Sigmoid colon (tissue), 7 donors: ENCODE data around the gene WFIKKN1. TPM values are rescaled to one million over a fixed set of nuclear protein-coding genes. Genes with fewer than 3 reads are reported as not detected.

ENCODE experiments used
- DNase-seq: peaks from one replicate; pipeline ENCODE4 v3.0.0-alpha.2; 2019
- H3K27ac ChIP-seq, 4 donors: fragments of 200-600 bp; sonication (generic); one replicate each; pipeline ENCODE4 v1.5.1; 2016 to 2019; ENCODE audit warnings: mild to moderate bottlenecking in 1 of 4
- H3K27me3 ChIP-seq, 3 donors: fragments of 200-600 bp; sonication (generic); one replicate each; pipeline ENCODE4 v1.5.1; 2019; ENCODE audit warnings: mild to moderate bottlenecking in 1 of 3
- H3K36me3 ChIP-seq, 4 donors: fragments of 200-600 bp; sonication (generic); one replicate each; pipeline ENCODE4 v1.5.1; 2016 to 2019
- H3K4me1 ChIP-seq, 4 donors: fragments of 200-600 bp; sonication (generic); one replicate each; pipeline ENCODE4 v1.5.1; 2017 to 2019
- H3K4me3 ChIP-seq, 4 donors: fragments of 200-600 bp; sonication (generic); one replicate each; pipeline ENCODE4 v1.5.1; 2017 to 2019; ENCODE audit warnings: mild to moderate bottlenecking in 2 of 4, moderate library complexity in 1 of 4
- H3K9me3 ChIP-seq, 4 donors: fragments of 200-600 bp in 3 of 4; sonication (generic) in 3 of 4; one replicate each; pipeline versions ENCODE4 v1.5.1 to v1.6.1; 2013 to 2019
- EP300 ChIP-seq, 4 donors: sonication (generic); formaldehyde crosslinking; IDR thresholded peaks; one replicate each; pipeline ENCODE4 v1.6.1; 2017; ENCODE audit warnings: antibody characterized with exemption in 4 of 4
- POLR2A ChIP-seq, 2 donors: fragments of 450-650 bp; IDR thresholded peaks; one replicate each; pipeline ENCODE4 v1.6.1; 2016; ENCODE audit warnings: antibody characterized with exemption in 2 of 2, mild to moderate bottlenecking in 2 of 2, moderate library complexity in 2 of 2
- POLR2AphosphoS5 ChIP-seq, 4 donors: sonication (generic); formaldehyde crosslinking; IDR thresholded peaks; one replicate each; pipeline ENCODE4 v1.6.1; 2017; ENCODE audit warnings: antibody characterized with exemption in 4 of 4
- WGBS, 2 donors: extraction: QIAGEN DNeasy Blood & Tissue Kit; methylation state at CpG; one replicate each; pipeline ENCODE4 v1.1.7; 2013; 5-methylcytosine and 5-hydroxymethylcytosine counted together
- intact Hi-C: fragments of 100-400 bp; cut with DNase I; formaldehyde crosslinking; loops from one replicate; pipeline ENCODE4 v1.15.1; 2023
- polyA plus RNA-seq, 3 donors: library from polyadenylated mRNA; stranded (reverse); fragments of 200-250 nt; gene quantifications; one replicate each; pipeline ENCODE4 v1.2.3, GENCODE V29; 2013
- total RNA-seq, 4 donors: library from RNA; depleted of rRNA; stranded (reverse); fragments of >200 nt; gene quantifications; one replicate each; pipeline ENCODE4 v1.1.0, GENCODE V29; 2016
- TF ChIP-seq, protein P1 (sequence below), 4 experiments: fragments of 450-650 bp in 3 of 4; fragments of 200-600 bp in 1 of 4; IDR thresholded peaks; one replicate each; pipeline ENCODE4 v1.5.1; 2016 to 2019; ENCODE audit warnings: antibody characterized with exemption in 4 of 4, mild to moderate bottlenecking in 3 of 4, moderate library complexity in 2 of 4
- donor health status: healthy with polysubstance abuse.
- donor health status: Bipolar disorder and iron deficiency.
- donor health status: healthy.

Gene WFIKKN1
- total and polyA plus RNA-seq, 7 donors, result 0.27 to 1.4 (median 0.49) TPM

DNA sequence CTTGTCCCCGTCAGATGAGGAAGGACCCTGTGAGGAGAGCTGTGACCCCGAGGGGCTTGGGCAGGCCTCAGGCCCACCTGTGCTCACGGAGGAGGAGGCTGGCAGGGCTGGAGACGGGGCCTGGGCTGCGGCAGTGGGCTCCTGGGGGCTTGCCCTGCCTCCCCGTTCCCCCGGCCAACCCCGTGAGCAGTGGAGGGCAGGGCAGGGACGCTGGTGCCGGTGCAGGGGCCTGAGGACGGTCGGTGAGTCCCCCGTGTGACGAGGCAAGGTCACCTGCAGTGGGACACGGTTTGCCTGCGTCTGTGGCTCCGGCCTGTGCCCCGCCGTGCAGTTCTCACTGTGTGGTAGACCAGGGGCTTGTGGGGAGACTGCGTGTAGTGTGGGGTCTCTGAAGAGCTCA, 28.8 kb downstream of the WFIKKN1 start:
- no peak for TF ChIP-seq EP300 (IDR thresholded peaks at IDR 0.05)
- TF ChIP-seq, protein P1, sequence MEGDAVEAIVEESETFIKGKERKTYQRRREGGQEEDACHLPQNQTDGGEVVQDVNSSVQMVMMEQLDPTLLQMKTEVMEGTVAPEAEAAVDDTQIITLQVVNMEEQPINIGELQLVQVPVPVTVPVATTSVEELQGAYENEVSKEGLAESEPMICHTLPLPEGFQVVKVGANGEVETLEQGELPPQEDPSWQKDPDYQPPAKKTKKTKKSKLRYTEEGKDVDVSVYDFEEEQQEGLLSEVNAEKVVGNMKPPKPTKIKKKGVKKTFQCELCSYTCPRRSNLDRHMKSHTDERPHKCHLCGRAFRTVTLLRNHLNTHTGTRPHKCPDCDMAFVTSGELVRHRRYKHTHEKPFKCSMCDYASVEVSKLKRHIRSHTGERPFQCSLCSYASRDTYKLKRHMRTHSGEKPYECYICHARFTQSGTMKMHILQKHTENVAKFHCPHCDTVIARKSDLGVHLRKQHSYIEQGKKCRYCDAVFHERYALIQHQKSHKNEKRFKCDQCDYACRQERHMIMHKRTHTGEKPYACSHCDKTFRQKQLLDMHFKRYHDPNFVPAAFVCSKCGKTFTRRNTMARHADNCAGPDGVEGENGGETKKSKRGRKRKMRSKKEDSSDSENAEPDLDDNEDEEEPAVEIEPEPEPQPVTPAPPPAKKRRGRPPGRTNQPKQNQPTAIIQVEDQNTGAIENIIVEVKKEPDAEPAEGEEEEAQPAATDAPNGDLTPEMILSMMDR (IDR thresholded peaks at IDR 0.05), result no peak
- no peak for TF ChIP-seq POLR2A (IDR thresholded peaks at IDR 0.05)
- no peak overlapping the region for H3K4me3 ChIP-seq
- peaks cover 0 to 35% (median 3%) of the 10 kb centered on the region in 4 donors for H3K36me3 ChIP-seq
- H3K9me3 ChIP-seq, result no peaks in the 10 kb centered on the region
- 87 to 92% methylated on average over 20 of the region's 20 CpGs for WGBS, 2 donors
- no peak for DNase-seq
- H3K27ac ChIP-seq, result peak overlapping the region in 1 of 4 donors; percentile 71
- no peaks in the 10 kb centered on the region for H3K27me3 ChIP-seq
- intact Hi-C loops, result loop anchor here (1.0 to 10.0 kb wide), 4 partner anchors 17 to 275 kb away; partner anchors contain the start of genes CAPN15 and PGAP6
- peaks cover 0 to 19% (median 14%) of the 10 kb centered on the region in 4 donors for H3K4me1 ChIP-seq

GRCh38 chr16:660132-660458, 29.3 kb downstream of the WFIKKN1 start:
- Histone ChIP-seq H3K27me3 (no peaks in the 10 kb centered on the region), H3K27ac (peak overlapping the region; percentile 71 to 87 (median 84)), H3K9me3 (no peaks in the 10 kb centered on the region), H3K36me3 (peaks cover 0 to 30% (median 3%) of the 10 kb centered on the region in 4 donors), H3K4me1 (peaks cover 0 to 19% (median 14%) of the 10 kb centered on the region in 4 donors), H3K4me3 (peak overlapping the region in 3 of 4 donors; percentile 24 to 39 (median 38))
- intact Hi-C loops, result loop anchor here (1.0 to 10.0 kb wide), 4 partner anchors 18 to 275 kb away; partner anchors contain the start of genes CAPN15 and PGAP6
- 61 to 64% methylated on average over 6 of the region's 6 CpGs for WGBS, 2 donors
- DNase-seq, result no peak
- TF ChIP-seq POLR2AphosphoS5 (IDR thresholded peaks at IDR 0.05) (no peak), EP300 (IDR thresholded peaks at IDR 0.05) (no peak)

GRCh38 chr16:660459-661183, 29.8 kb downstream of the WFIKKN1 start:
- intact Hi-C loops, result loop anchor here (1.0 to 10.0 kb wide), 4 partner anchors 18 to 276 kb away; partner anchors contain the start of genes CAPN15 and PGAP6
- peak; percentile 96 for DNase-seq
- Histone ChIP-seq H3K27me3 (no peaks in the 10 kb centered on the region), H3K9me3 (no peaks in the 10 kb centered on the region), H3K4me1 (peaks cover 0 to 19% (median 14%) of the 10 kb centered on the region in 4 donors), H3K4me3 (peak overlapping the region in 3 of 4 donors; percentile 24 to 39 (median 38)), H3K27ac (peak overlapping the region; percentile 75 to 87 (median 84)), H3K36me3 (peaks cover 0 to 25% (median 3%) of the 10 kb centered on the region in 4 donors)
- TF ChIP-seq POLR2AphosphoS5 (IDR thresholded peaks at IDR 0.05), result peak; percentile 38 to 73 (median 42)
- no peak for TF ChIP-seq POLR2A (IDR thresholded peaks at IDR 0.05)
- TF ChIP-seq, protein P1 (IDR thresholded peaks at IDR 0.05), result peak; percentile 47 to 74 (median 63)
- 8 to 20% methylated on average over 38 to 41 of the region's 43 CpGs for WGBS, 2 donors

DNA sequence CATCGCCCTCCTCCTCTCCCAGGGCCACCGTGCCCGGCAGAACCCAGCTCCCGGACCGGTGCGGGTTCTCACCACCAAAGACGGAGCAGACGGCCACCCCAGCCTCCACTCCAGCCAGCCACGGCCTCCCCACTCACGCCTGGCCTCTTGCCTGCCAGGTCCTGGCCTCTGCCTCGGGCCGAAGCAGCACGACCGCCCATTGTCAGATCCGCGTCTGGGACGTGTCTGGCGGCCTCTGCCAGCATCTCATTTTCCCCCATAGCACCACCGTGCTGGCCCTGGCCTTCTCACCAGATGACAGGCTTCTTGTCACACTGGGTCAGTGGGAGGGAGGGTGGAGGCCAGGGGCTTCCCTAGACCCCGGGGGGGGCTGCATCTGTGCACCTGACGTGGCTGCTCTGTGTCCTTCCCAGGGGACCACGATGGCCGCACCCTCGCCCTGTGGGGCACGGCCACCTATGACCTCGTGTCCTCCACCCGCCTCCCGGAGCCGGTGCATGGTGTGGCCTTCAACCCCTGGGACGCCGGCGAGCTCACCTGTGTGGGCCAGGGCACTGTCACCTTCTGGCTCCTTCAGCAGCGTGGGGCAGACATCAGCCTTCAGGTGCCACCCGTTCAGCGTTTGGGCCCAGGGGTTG, 30.5 kb downstream of the WFIKKN1 start:
- TF ChIP-seq, protein P1 (IDR thresholded peaks at IDR 0.05), result peak in 2 of 4 experiments; percentile 2 to 41
- TF ChIP-seq POLR2A (IDR thresholded peaks at IDR 0.05), result no peak
- intact Hi-C loops, result loop anchor here (2.0 to 10.0 kb wide), 3 partner anchors 73 to 277 kb away; partner anchors contain the start of genes CAPN15 and PGAP6
- 45 to 70% methylated on average over 35 of the region's 35 CpGs for WGBS, 2 donors
- no peaks in the 10 kb centered on the region for H3K27me3 ChIP-seq
- H3K9me3 ChIP-seq, result no peaks in the 10 kb centered on the region
- DNase-seq, result no peak
- H3K4me3 ChIP-seq, result peak overlapping the region in 1 of 4 donors; percentile 39
- peak overlapping the region; percentile 75 to 87 (median 84) for H3K27ac ChIP-seq
- peaks cover 0 to 19% (median 14%) of the 10 kb centered on the region in 4 donors for H3K4me1 ChIP-seq
- peaks cover 0 to 23% (median 3%) of the 10 kb centered on the region in 4 donors for H3K36me3 ChIP-seq

GRCh38 chr16:662095-662494, 31.3 kb downstream of the WFIKKN1 start:
- intact Hi-C loops, result loop anchor here (5.0 to 10.0 kb wide), 2 partner anchors 135 to 277 kb away; partner anchors contain the start of genes CAPN15 and PGAP6
- peaks cover 0 to 18% (median 3%) of the 10 kb centered on the region in 4 donors for H3K36me3 ChIP-seq
- no peaks in the 10 kb centered on the region for H3K27me3 ChIP-seq
- H3K4me1 ChIP-seq, result peaks cover 0 to 21% (median 15%) of the 10 kb centered on the region in 4 donors
- DNase-seq, result no peak
- H3K4me3 ChIP-seq, result no peak overlapping the region
- no peaks in the 10 kb centered on the region for H3K9me3 ChIP-seq
- H3K27ac ChIP-seq, result no peak overlapping the region
- no peak for TF ChIP-seq EP300 (IDR thresholded peaks at IDR 0.05)
- 95% methylated on average over 19 of the region's 19 CpGs for WGBS, 2 donors
